Retina (tissue), 1 donor: ENCODE data around the gene LEUTX.
A peak's percentile ranks its signal among the peaks of the same experiment; 100 is the strongest.

ENCODE experiments used
- DNase-seq: peaks from one replicate; pipeline ENCODE4 v3.0.0-alpha.2; 2016

LEUTX gene

DNA sequence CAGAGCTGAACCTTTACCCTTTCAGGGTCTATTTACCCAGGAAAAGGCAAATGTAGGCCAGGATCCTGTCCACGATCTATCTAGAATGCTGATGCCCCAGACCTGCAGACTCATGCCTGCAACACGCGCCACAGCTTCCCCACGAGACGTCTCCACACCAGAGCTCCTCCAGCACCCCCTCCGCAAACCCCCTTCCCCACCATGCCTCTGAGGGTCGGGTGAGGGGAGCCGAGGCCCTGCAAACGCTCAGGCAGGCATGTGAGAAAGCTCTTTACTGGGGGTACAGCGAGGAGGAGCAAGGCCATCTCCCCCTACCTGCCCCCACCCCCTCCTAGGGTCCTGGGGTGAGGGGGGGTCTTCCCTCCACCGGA lies 46.4 kb downstream of the LEUTX start:
- no peak for DNase-seq

DNA sequence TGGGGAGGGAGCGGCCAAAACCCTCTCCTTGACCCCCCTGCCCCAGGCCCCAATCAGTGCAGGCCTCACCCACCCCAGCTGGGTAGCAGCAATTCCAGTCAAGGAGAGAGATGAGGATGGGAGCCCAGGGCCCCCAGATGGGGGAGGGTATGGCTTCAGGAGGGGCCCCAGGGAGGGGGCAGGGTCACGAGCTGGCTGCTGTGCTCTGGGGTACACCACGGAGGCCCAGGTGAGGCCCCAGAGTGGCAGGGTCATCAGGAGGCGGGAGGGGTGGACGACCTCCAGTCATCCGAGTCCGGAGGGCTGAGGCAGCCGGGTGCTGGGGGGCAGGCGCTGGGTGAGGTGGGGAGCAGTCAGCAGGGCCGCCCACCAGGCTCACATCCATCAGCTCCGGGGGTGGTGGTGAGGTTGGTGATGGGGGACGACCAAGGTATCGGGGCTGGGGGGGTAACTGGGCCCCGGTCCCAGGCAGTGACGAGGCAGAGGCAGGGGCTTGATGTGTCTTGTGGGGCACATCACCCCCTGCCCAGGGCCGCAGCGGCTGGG lies 47.0 kb downstream of the LEUTX start:
- DNase-seq: no peak

DNA sequence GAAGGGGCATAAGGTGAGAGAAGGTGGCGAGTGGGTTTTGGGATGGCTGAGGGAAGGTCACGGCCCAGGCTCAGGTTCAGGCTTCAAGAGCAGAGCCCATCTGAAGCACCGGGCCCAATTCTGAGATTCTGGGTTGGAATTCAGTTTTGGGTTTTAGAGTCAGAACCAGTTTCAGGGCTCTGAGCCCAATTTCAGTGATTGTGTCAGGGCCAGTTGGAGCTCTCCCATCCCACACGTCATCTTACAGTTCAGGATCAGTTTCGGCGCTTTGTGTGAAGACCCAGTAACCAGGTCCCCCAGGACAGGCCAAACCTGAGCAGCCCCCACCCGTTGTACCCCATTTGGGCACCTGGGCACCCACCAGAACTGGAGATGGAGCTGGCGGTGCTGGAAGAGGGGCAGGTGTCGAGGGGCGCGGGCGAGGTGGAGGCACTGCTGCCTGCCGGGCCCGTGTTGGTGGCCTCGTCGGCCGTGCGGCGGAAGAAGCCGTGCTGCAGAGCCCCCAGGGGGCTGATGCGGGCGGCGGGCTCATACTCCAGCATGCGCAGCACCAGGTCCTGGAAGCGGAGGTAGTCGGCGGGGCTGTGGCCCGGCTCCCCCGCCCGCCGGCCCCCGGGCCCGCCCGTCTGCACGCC lies 47.8 kb downstream of the LEUTX start:
- no peak for DNase-seq

DNA sequence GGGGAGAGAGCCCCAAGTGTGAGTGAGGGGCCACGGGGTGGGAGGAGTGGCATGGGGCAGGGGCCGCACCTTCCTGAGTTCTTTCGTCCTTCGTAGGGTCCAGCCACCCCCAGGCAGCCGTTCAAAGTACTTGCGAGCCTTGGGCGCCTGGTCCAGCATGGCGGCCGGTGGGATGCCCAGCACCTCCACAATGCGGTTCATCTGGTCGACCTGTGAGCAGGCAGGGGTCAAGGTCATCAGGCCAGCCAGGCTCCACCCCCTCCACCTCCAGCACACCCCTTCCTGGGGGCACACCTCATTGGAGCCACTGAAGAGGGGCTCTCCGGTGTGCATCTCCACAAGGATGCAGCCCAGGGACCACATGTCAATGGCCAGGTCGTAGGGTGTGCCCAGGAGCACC lies 48.6 kb downstream of the LEUTX start:
- no peak for DNase-seq

DNA sequence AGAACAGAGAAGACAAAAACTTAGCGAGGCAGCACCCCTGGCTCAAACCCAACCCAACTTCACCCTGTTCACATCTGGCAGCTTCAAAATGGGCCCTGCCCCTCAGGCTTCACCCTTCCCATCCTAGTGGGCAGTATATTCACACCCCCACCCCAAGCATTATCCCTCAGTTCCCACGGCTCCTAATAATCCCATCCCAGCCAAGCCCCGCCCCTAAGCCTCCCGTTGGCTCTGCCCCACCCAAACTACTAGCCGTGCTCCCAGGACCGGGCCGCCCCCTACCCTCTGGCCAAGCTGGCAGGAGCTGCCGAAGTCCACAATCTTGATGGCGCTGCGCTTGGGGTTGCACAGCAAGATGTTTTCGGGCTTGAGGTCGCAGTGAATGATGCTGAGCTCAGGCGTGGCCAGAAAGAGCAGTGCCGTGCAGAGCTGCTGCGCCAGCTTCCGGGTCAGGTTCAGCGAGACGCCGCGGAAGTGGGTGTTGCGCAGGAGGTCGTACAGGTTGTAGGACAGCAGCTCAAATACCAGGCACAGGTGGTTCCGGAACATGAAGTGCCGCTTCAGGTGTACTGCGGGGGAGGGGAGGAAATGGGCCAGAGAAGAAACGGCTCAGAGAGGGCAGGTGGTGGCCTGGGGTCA lies 49.5 kb downstream of the LEUTX start:
- DNase-seq: no peak

DNA sequence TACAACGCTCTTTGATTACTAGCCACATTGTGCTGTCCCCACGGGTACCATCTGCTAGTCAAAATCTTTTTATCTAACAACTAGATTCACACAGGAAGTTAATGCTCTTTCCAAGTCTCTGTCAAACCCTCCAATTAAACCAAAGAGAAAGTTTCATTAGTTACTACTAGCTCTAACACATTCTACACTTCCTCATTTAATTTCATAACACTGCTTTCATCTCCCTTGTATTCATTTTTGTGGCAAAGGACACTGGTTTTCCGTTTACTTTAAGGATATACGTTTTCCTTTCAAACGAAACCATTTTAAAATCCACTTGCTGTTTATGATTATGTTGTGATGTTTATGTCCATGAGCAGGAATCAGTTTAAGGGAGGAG lies 50.0 kb downstream of the LEUTX start:
- DNase-seq: no peak

DNA sequence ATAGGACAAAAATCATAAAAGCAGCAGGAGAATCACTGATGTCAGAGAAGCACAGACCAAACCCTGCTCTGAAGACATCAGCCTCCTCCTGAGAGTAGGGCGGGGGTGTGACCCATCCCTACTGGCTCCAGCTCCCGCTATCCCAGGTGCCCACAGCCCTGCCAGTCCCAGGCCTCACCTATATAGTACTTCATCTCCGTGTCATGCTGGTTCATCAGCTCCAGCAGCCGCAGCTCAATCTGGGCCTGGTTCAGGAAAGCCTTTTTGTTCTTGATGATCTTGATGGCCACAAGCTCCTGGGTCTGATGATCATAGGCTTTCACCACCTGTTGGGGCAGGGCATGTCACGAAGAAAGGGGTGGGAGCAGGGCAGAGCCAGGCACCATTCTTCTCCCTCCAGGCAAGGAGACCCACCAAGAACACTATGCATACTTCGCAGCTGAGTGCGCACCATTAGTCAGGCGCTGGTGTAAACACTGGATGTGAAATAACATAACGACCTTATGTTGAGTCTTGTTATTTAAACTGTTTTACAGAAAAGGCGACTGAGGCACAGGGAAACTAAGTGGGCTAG lies 51.1 kb downstream of the LEUTX start:
- DNase-seq: no peak

DNA sequence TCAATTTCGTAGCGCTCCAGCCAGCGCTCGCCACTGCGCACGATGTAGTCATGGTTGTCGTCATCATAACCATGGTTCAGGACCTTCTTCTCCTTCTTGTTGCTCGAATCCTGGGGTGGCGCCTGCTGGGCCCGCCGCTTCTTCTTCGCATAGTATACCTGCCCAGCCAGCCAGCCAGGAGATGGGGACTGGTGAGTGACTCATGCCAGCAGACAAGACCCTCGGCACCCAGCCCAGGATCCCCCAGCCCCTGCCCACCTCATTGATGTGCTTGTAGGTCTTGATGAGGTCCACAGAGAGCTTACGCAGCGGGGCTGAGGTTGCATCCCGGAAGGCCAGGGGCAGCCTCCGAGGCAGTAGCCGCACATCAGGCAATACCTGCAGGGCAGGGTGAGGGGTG lies 51.8 kb downstream of the LEUTX start:
- DNase-seq: no peak

DNA sequence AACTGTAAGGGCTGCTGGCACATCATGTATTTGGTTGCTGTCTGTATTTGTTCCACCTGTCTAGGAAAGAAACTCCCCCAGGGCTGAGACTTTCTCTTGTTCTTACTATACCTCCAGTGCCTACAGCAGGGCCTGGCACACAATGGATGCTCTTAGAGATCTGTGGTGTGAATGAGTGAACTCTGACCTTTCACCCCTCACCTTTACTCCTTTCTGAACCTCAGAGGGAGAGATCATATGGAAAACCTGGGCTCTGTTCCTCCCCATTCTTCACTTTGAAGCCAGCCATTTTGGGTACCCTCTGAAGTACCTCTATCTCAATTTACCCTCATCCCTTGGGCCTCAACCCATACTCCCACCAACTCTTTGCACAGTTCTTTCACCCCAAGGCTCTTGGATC lies 52.2 kb downstream of the LEUTX start:
- DNase-seq: no peak

DNA sequence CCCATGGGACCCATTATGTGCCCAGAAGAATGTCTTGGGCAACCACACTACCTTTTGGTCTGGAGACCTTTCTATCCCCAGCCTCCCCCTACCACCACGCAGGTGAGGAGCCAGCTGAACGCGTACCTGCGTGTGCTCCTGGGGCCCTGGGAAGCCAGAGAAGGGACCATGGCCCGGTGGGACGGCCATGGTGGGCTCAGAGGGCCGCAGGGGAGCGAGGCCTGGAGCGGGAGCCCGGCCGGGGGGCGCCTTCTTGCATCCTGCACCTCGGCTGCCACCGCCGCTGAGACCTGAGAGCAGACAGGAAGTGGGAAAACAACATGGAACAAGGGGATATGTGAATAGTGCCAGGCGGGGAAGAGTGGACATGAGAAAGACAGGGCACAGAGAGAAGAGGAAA lies 53.0 kb downstream of the LEUTX start:
- no peak for DNase-seq

DNA sequence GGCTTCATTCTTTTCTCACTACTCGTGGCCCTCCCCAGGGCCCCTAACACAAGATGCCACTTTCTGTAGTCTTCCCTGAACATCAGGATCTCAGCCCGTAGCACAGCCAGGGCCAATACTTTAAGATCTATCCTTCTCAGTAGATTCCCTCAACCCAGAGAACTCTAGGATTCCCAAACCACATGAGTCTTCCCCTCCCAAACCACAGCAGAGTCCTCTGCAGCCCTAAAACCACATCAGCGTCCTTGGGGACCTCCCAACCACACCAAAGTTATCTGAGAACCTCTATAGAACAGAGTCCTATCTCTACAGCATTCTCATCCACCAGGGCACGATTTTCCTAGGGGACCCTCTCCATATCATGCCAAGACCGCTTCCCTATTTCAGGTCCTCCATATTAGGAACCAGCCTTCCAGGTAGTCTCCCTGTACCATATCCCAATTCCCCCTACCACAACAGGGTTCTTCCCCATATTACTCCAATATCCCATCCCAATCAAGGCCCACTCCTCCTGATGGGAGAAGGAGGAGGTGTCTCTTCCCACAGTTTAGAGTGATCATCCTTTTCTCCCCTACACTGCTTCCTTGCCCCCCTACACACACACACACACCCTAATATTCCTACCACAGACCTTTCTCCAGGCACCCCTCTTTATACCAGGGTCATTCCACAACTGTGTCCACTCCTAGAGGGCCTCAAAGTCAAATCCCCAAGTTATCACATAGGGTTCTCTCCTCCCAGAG lies 53.9 kb downstream of the LEUTX start:
- no peak for DNase-seq

DNA sequence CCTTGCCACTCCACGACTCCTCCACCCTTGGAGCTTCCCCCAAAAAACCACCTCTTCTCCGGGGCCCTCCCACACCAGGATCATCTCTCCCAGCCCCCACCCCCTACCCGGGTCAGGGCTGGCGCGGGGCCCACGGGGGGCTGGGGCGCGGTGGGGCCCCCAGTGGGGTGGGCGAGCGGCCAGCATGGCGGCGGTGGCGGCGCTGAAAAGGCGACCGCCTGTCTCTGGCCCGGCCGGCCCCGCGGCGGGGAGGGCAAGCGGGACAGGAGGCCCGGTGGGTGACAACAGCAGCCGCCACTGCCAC lies 54.5 kb downstream of the LEUTX start:
- no peak for DNase-seq

DNA sequence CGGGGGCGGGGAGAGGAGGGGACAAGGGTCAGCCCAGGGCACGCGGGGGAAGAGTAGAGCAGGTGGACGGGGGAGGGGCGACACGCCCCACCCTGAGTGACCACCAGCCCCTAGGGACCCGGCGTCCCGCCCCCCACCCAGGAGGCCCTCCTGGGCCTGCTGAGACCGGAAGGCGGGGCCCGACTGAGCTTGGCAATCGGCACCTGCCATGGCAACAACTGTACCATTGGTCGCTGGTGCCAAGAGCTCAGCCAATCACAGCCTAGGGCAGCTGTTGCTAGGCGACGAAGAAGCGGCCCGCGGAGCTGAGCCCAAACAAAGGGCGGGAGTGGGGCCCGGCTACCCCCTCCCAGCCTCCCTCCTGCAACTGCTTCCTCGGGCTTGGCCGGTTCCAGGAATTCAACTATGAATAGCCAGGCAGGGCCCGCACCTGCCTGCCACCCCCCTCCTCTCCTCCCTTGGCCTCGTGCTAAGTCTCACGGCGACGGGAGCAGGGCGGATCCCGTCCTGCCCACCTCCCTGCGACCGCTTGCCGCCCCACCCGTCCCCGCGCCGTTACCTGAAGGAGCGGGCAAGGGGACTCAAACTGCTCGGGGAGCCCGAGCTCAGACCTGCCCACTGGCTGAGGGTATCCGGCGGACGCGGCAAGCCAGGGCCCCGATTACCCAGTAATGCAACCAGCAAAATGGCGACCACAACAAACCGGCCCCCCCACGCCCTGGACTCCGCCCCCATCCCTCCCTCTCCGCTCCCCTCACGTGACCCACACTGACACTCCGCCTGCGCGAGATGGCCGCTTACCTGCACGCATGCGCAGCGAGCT lies 55.0 kb downstream of the LEUTX start, which contains the start of gene DYRK1B:
DYRK1B (minus strand) TSS at position 699 of the 823 bp plus-strand sequence. CDS start 2,295 bp downstream, outside the sequence.
- DNase-seq: peak; percentile 97

DNA sequence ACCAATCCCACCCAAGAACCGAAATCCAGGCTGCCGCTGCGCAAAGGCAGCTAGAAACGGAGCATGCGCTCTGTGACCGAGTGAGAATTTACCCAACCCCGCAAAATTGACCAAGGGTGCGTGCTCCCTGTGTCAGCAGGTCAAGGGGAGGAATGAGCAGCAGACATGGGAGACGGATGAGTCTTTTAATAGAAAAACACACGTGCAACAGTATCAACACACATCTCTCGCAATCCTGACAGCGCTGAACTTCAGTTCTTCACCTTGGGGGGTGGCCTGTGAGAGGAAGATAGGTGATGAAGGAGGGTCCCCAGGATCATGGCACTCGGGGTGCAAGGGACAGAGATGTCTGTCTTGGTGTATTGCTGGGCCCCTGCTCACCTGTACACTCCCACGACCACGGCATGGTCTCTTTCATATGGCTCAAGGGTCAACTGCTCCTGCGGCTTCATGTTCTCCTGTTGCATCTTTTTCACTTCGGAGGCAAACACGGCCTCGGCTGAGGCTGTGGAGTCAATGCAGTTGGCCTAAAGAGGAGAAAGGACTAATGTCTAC lies 55.7 kb downstream of the LEUTX start:
- no peak for DNase-seq
